Measurements from ENCODE around the gene FCGBP. TPM values are rescaled to one million over a fixed set of nuclear protein-coding genes. Genes with fewer than 3 reads are reported as not detected.

The FCGBP gene
- total and polyA plus RNA-seq, 4 donors, result 1.3 to 65.8 (median 26.5) TPM

GRCh38 chr19:39917561-39918182, 16.8 kb downstream of the FCGBP start:
- no peak for DNase-seq
- H3K9ac ChIP-seq (ENCODE audit: insufficient read depth in 1 of 2, low read length in 2 of 2), result no peak overlapping the region
- H3K27me3 ChIP-seq (ENCODE audit: control insufficient read depth in 3 of 3, insufficient read depth in 3 of 3, low read length in 2 of 3), result peaks cover 0 to 4% (median 0%) of the 10 kb centered on the region in 3 donors
- H3K9me3 ChIP-seq (ENCODE audit: control insufficient read depth in 4 of 4, insufficient read depth in 3 of 4, low read length in 3 of 4), result peaks cover 0 to 8% (median 2%) of the 10 kb centered on the region in 4 donors
- H3K4me1 ChIP-seq (ENCODE audit: control insufficient read depth in 5 of 5, insufficient read depth in 5 of 5, low read length in 5 of 5), result peaks cover 0 to 1% (median 0%) of the 10 kb centered on the region in 5 donors
- H3K27ac ChIP-seq (ENCODE audit: low read depth in 1 of 2, low read length in 1 of 2), result no peak overlapping the region
- TF ChIP-seq CTCF (IDR thresholded peaks at IDR 0.05; ENCODE audit: control extremely low read depth, extremely low read depth), result no peak
- H3K4me3 ChIP-seq, result no peak overlapping the region
- WGBS, 2 donors, result 88 to 92% methylated on average over 9 of the region's 9 CpGs
- ATAC-seq (ENCODE audit: insufficient read depth, low FRiP score), result no peak
- H3K36me3 ChIP-seq (ENCODE audit: control insufficient read depth in 4 of 4, insufficient read depth in 4 of 4, low read length in 4 of 4), result no peaks in the 10 kb centered on the region

- Histone ChIP-seq H3K4me1 (ENCODE audit: control insufficient read depth in 5 of 5, insufficient read depth in 5 of 5, low read length in 5 of 5) (peaks cover 0 to 1% (median 0%) of the 10 kb centered on the region in 5 donors), H3K27me3 (ENCODE audit: control insufficient read depth in 3 of 3, insufficient read depth in 3 of 3, low read length in 2 of 3) (peaks cover 0 to 4% (median 0%) of the 10 kb centered on the region in 3 donors), H3K27ac (ENCODE audit: low read depth in 1 of 2, low read length in 1 of 2) (no peak overlapping the region), H3K36me3 (ENCODE audit: control insufficient read depth in 4 of 4, insufficient read depth in 4 of 4, low read length in 4 of 4) (no peaks in the 10 kb centered on the region), H3K9me3 (ENCODE audit: control insufficient read depth in 4 of 4, insufficient read depth in 3 of 4, low read length in 3 of 4) (peaks cover 0 to 8% (median 2%) of the 10 kb centered on the region in 4 donors), H3K9ac (ENCODE audit: insufficient read depth in 1 of 2, low read length in 2 of 2) (no peak overlapping the region), H3K4me3 (no peak overlapping the region)
- WGBS, 2 donors, result 65 to 74% methylated on average over 5 of the region's 5 CpGs
- TF ChIP-seq CTCF (IDR thresholded peaks at IDR 0.05; ENCODE audit: control extremely low read depth, extremely low read depth), result no peak
- DNase-seq (no peak), ATAC-seq (ENCODE audit: insufficient read depth, low FRiP score) (no peak)
These were observed 17.5 kb downstream of the FCGBP start for GRCh38 chr19:39916851-39917396.

GRCh38 chr19:39916236-39916635, 18.2 kb downstream of the FCGBP start:
- no peaks in the 10 kb centered on the region for H3K36me3 ChIP-seq (ENCODE audit: control insufficient read depth in 4 of 4, insufficient read depth in 4 of 4, low read length in 4 of 4)

More at GRCh38 chr19:39916236-39916635, 18.2 kb downstream of the FCGBP start:
- H3K27ac ChIP-seq (ENCODE audit: low read depth in 1 of 2, low read length in 1 of 2), result no peak overlapping the region
- H3K4me1 ChIP-seq (ENCODE audit: control insufficient read depth in 5 of 5, insufficient read depth in 5 of 5, low read length in 5 of 5), result peaks cover 0 to 1% (median 0%) of the 10 kb centered on the region in 5 donors
- H3K9ac ChIP-seq (ENCODE audit: insufficient read depth in 1 of 2, low read length in 2 of 2), result no peak overlapping the region
- H3K4me3 ChIP-seq, result no peak overlapping the region
- DNase-seq, result no peak
- TF ChIP-seq CTCF (IDR thresholded peaks at IDR 0.05; ENCODE audit: control extremely low read depth, extremely low read depth), result no peak
- peaks cover 0 to 4% (median 0%) of the 10 kb centered on the region in 3 donors for H3K27me3 ChIP-seq (ENCODE audit: control insufficient read depth in 3 of 3, insufficient read depth in 3 of 3, low read length in 2 of 3)
- no peak for ATAC-seq (ENCODE audit: insufficient read depth, low FRiP score)
- 59 to 65% methylated on average over 5 of the region's 5 CpGs for WGBS, 2 donors
- H3K9me3 ChIP-seq (ENCODE audit: control insufficient read depth in 4 of 4, insufficient read depth in 3 of 4, low read length in 3 of 4), result peaks cover 0 to 8% (median 2%) of the 10 kb centered on the region in 4 donors
